IMR-90 (cell line): ENCODE data around the gene GPX6. TPM values are rescaled to one million over a fixed set of nuclear protein-coding genes. Genes with fewer than 3 reads are reported as not detected.
A peak's percentile ranks its signal among the peaks of the same experiment; 100 is the strongest.

Experiments
- ATAC-seq: fragments of 200-7000 bp; cut with Tn5 transposase; 2 replicates; pipeline ENCODE4 v1.9.1; 2020; ENCODE audit warnings: low read depth, mild to moderate bottlenecking, moderate library complexity
- BruUV-seq: library from RNA; stranded (reverse); fragments of 400-500 nt; replicated peaks from 2 replicates; lab custom pipeline; 2021; lab: Mats Ljungman, UMichigan
- CTCF ChIA-PET: fragments of 300-600 bp; formaldehyde crosslinking; extraction: SDS; loops from one replicate; lab custom pipeline; 2021; ENCODE audit warnings: antibody characterized with exemption; lab: Yijun Ruan, JAX
- POLR2A ChIA-PET: fragments of 300-600 bp; sonication (Branson Sonifier 250); formaldehyde crosslinking; loops from one replicate; lab custom pipeline; 2022; ENCODE audit warnings: antibody characterized with exemption; ENCODE audit not compliant: unreplicated experiment; lab: Charles Lee
- DNase-seq: peaks from one replicate; pipeline ENCODE4 v3.0.0; 2013
- H2AFZ ChIP-seq: replicated peaks from 2 replicates; pipeline ENCODE3; 2013; ENCODE audit warnings: low read length, mild to moderate bottlenecking; ENCODE audit not compliant: poor library complexity
- H2AK5ac ChIP-seq: 2 replicates; pipeline ENCODE4 v1.6.1; 2013; ENCODE audit warnings: low read depth, low read length, inconsistent platforms
- H2AK9ac ChIP-seq: replicated peaks from 2 replicates; pipeline ENCODE3; 2013; ENCODE audit warnings: mild to moderate bottlenecking, low read depth, low read length, moderate library complexity; ENCODE audit not compliant: poor library complexity
- H2BK120ac ChIP-seq: 2 replicates; pipeline ENCODE4 v1.6.1; 2013; ENCODE audit warnings: low read depth, low read length, inconsistent platforms
- H2BK15ac ChIP-seq: 3 replicates; pipeline ENCODE4 v1.6.1; 2013; ENCODE audit warnings: low read depth, low read length, inconsistent platforms
- H2BK20ac ChIP-seq: 2 replicates; pipeline ENCODE4 v1.6.1; 2013; ENCODE audit warnings: low read depth, mild to moderate bottlenecking, inconsistent platforms, low read length, moderate library complexity
- H2BK5ac ChIP-seq: 2 replicates; pipeline ENCODE4 v1.6.1; 2013; ENCODE audit warnings: mild to moderate bottlenecking, low read depth, low read length, inconsistent platforms; ENCODE audit not compliant: poor library complexity, severe bottlenecking
- H3K14ac ChIP-seq: replicated peaks from 2 replicates; pipeline ENCODE4 v1.6.1; 2013; ENCODE audit warnings: low read depth, low read length, inconsistent platforms
- H3K18ac ChIP-seq: 2 replicates; pipeline ENCODE4 v1.6.1; 2013; ENCODE audit warnings: low read depth, low read length, control low read depth
- H3K23ac ChIP-seq: 2 replicates; pipeline ENCODE4 v1.6.1; 2013; ENCODE audit warnings: low read depth, low read length, inconsistent platforms
- H3K27ac ChIP-seq: 2 replicates; pipeline ENCODE4 v1.5.1; 2013; ENCODE audit warnings: mild to moderate bottlenecking, control low read depth, low read length; ENCODE audit not compliant: insufficient read depth
- H3K27me3 ChIP-seq: 2 replicates; pipeline ENCODE4 v1.6.1; 2013; ENCODE audit warnings: low read length; ENCODE audit not compliant: control insufficient read depth, insufficient read depth
- H3K36me3 ChIP-seq: 2 replicates; pipeline ENCODE4 v1.6.1; 2013; ENCODE audit warnings: low read length, mixed read lengths; ENCODE audit not compliant: control insufficient read depth, insufficient read depth
- H3K4ac ChIP-seq: 2 replicates; pipeline ENCODE4 v1.6.1; 2013; ENCODE audit warnings: low read depth, low read length, inconsistent platforms
- H3K4me1 ChIP-seq: 2 replicates; pipeline ENCODE4 v1.6.1; 2013; ENCODE audit warnings: low read length, mixed read lengths; ENCODE audit not compliant: control insufficient read depth, insufficient read depth
- H3K4me2 ChIP-seq: 2 replicates; pipeline ENCODE4 v1.6.1; 2013; ENCODE audit warnings: low read depth, mild to moderate bottlenecking, control low read depth, low read length, moderate library complexity
- H3K4me3 ChIP-seq: 2 replicates; pipeline ENCODE4 v1.5.1; 2013; ENCODE audit warnings: low read depth, mild to moderate bottlenecking, control low read depth, low read length, moderate library complexity; ENCODE audit not compliant: insufficient read depth
- H3K56ac ChIP-seq: 2 replicates; pipeline ENCODE4 v1.6.1; 2013; ENCODE audit warnings: low read length, inconsistent platforms; ENCODE audit not compliant: insufficient read depth; ENCODE audit errors: extremely low read depth
- H3K79me1 ChIP-seq, 2 experiments: 2 replicates each; pipeline ENCODE4 v1.6.1; 2013; ENCODE audit warnings: low read length in 2 of 2, inconsistent platforms in 1 of 2, low read depth in 1 of 2
- H3K9ac ChIP-seq: 2 replicates; pipeline ENCODE4 v1.6.1; 2013; ENCODE audit warnings: low read depth, low read length, control low read depth
- H3K9me1 ChIP-seq: 2 replicates; pipeline ENCODE4 v1.6.1; 2013; ENCODE audit warnings: low read length, inconsistent platforms; ENCODE audit not compliant: insufficient read depth
- H3K9me3 ChIP-seq: 2 replicates; pipeline ENCODE4 v1.6.1; 2013; ENCODE audit warnings: low read length; ENCODE audit not compliant: control insufficient read depth, insufficient read depth
- H4K20me1 ChIP-seq: 2 replicates; pipeline ENCODE4 v1.6.1; 2013; ENCODE audit warnings: low read length, inconsistent platforms; ENCODE audit not compliant: insufficient read depth
- H4K5ac ChIP-seq: 2 replicates; pipeline ENCODE4 v1.6.1; 2013; ENCODE audit warnings: mild to moderate bottlenecking, low read depth, low read length, control low read depth
- H4K8ac ChIP-seq, 2 experiments: 2 replicates each; pipeline ENCODE4 v1.6.1; 2013; ENCODE audit warnings: low read depth in 2 of 2, low read length in 2 of 2, control low read depth in 1 of 2, inconsistent platforms in 1 of 2
- H4K91ac ChIP-seq: 2 replicates; pipeline ENCODE4 v1.6.1; 2013; ENCODE audit warnings: low read depth, low read length, inconsistent platforms; ENCODE audit not compliant: insufficient read depth
- BHLHE40 ChIP-seq: fragments of 150-350 bp; IDR thresholded peaks from 2 replicates; pipeline ENCODE4 v1.6.1; 2016; ENCODE audit warnings: mild to moderate bottlenecking, low read depth, low read length
- CEBPB ChIP-seq: IDR thresholded peaks from 2 replicates; pipeline ENCODE4 v1.6.1; 2012; ENCODE audit warnings: low read depth, low read length, improper control_type of control experiment
- CHD1 ChIP-seq: IDR thresholded peaks from 2 replicates; pipeline ENCODE4 v1.6.1; 2012; ENCODE audit warnings: low read depth, low read length, improper control_type of control experiment
- FOS ChIP-seq: fragments of 150-350 bp; IDR thresholded peaks from 2 replicates; pipeline ENCODE4 v1.6.1; 2016; ENCODE audit warnings: low read depth, low read length
- MAFK ChIP-seq: IDR thresholded peaks from 2 replicates; pipeline ENCODE4 v1.6.1; 2012; ENCODE audit warnings: low read depth, low read length, improper control_type of control experiment
- MAZ ChIP-seq: IDR thresholded peaks from 2 replicates; pipeline ENCODE4 v1.6.1; 2012; ENCODE audit warnings: low read depth, mild to moderate bottlenecking, low read length, improper control_type of control experiment, moderate library complexity, borderline replicate concordance
- MXI1 ChIP-seq: IDR thresholded peaks from 2 replicates; pipeline ENCODE4 v1.6.1; 2012; ENCODE audit warnings: low read depth, mild to moderate bottlenecking, low read length, moderate library complexity, borderline replicate concordance
- NFE2L2 ChIP-seq: fragments of 150-350 bp; IDR thresholded peaks from 2 replicates; pipeline ENCODE4 v1.6.1; 2016; ENCODE audit warnings: low read depth, mild to moderate bottlenecking, low read length
- POLR2A ChIP-seq: IDR thresholded peaks from 2 replicates; pipeline ENCODE4 v1.6.1; 2012; ENCODE audit warnings: mild to moderate bottlenecking, low read depth, low read length
- RAD21 ChIP-seq: IDR thresholded peaks from 2 replicates; pipeline ENCODE4 v1.6.1; 2012; ENCODE audit warnings: low read length, improper control_type of control experiment
- RCOR1 ChIP-seq: IDR thresholded peaks from 2 replicates; pipeline ENCODE4 v1.6.1; 2012; ENCODE audit warnings: mild to moderate bottlenecking, low read length, improper control_type of control experiment; ENCODE audit not compliant: insufficient replicate concordance
- RFX5 ChIP-seq: IDR thresholded peaks from 2 replicates; pipeline ENCODE4 v1.8.0; 2012; ENCODE audit warnings: low read depth, mild to moderate bottlenecking, low read length, moderate library complexity
- SMC3 ChIP-seq: fragments of 150-350 bp; IDR thresholded peaks from 2 replicates; pipeline ENCODE4 v1.6.1; 2016; ENCODE audit warnings: low read depth, mild to moderate bottlenecking, antibody characterized with exemption, low read length, moderate library complexity
- WGBS, 2 experiments: methylation state at CpG; one replicate each; pipeline versions ENCODE4 v1.1.5 to v1.1.7; 2013; ENCODE audit warnings: missing lambda C conversion rate in 2 of 2; ENCODE audit not compliant: insufficient read length in 1 of 2; ENCODE audit errors: extremely low coverage in 2 of 2; 5-methylcytosine and 5-hydroxymethylcytosine counted together
- dilution Hi-C: fragments of 300-500 bp; cut with HindIII; formaldehyde crosslinking; loops from one replicate; pipeline ENCODE4 v1.14.3; 2018; ENCODE audit warnings: low sequenced_read_pairs; ENCODE audit not compliant: unreplicated experiment
- in situ Hi-C: fragments of 300-500 bp; cut with MboI; formaldehyde crosslinking; loops from 3 replicates; pipeline ENCODE4 v1.14.3; 2019; ENCODE audit warnings: low sequenced_read_pairs, inconsistent platforms, mixed read lengths
- intact Hi-C: fragments of 100-400 bp; cut with micrococcal nuclease; formaldehyde crosslinking; loops from 2 replicates; pipeline ENCODE4 v1.10.0; 2022
- polyA plus RNA-seq, 3 experiments: library from polyadenylated mRNA; depleted of rRNA; stranded (reverse); fragments of >200 nt; gene quantifications; 2 replicates each; pipeline ENCODE4 v1.2.3, GENCODE V29; 2012; ENCODE audit warnings: low replicate concordance in 1 of 3
- total RNA-seq: library from RNA; depleted of rRNA; stranded (reverse); fragments of >200 nt; gene quantifications from 2 replicates; pipeline ENCODE4 v1.2.3, GENCODE V29; 2012
- TF ChIP-seq, protein P1 (sequence below): fragments of 150-350 bp; IDR thresholded peaks from 2 replicates; pipeline ENCODE4 v1.6.1; 2016; ENCODE audit warnings: low read depth, mild to moderate bottlenecking, low read length, moderate library complexity, borderline replicate concordance
- TF ChIP-seq, protein P2 (sequence below): conservative IDR thresholded peaks from 2 replicates; pipeline ENCODE4 v1.5.1; 2012; ENCODE audit warnings: mild to moderate bottlenecking, low read depth, low read length, improper control_type of control experiment
- TF ChIP-seq, protein P3 (sequence below): fragments of 150-350 bp; IDR thresholded peaks from 2 replicates; pipeline ENCODE4 v1.6.1; 2017; ENCODE audit warnings: mild to moderate bottlenecking, antibody characterized with exemption, low read length, low read depth

The GPX6 gene
- total and polyA plus RNA-seq, 2 of the 4 experiments (the other 2 are of a cell fraction), result not detected

DNA sequence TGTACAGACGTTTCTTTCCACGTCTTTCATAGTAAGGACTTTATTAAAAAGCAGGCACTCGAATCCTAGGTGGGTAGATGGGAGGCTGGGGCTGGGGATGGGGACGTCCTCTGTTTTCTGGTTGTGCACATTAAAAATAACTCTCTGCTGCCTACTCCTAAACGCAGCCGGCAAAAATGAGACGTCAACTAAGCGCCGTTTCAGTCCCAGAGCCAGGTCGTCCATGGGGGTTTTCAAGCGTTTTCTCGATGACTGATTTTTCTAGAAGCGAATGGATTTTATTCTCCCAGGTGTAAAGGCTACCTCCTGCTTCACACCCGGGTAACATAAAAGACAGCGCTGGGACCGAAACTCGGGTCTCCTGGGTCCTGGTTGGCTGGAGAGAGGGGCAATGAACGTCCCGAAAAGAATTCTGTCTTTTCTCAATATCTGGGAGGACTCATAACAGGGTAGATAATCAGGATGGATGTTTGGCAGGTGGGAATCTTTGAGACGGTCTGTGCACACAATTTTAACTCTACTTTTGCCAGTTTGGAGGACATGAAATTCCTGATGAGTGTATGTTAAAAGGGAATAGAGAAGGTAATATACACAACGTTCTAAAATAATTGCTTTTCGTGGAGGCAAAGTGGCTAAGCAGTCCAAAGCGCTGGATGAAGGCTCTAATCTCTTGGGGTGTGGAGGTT, 25.2 kb downstream of the GPX6 start:
- Histone ChIP-seq H3K27ac (no peak overlapping the region), H2AFZ (peak overlapping the region; percentile 92), H3K14ac (no peak overlapping the region), H3K27me3 (no peaks in the 10 kb centered on the region; the same call in 1 of the 2 replicates), H2BK120ac (no peak overlapping the region), H3K4me2 (peak overlapping the region; percentile 91), H3K56ac (0 out of 2 replicates have a peak overlapping the region, but pooled peaks have one; percentile 17), H4K8ac (peak overlapping the region; percentile 33 to 37; a peak in 2 of 4 replicates), H3K4me1 (no peaks in the 10 kb centered on the region), H4K91ac (no peak overlapping the region), H3K23ac (no peak overlapping the region), H3K4ac (no peak overlapping the region), H2BK15ac (no peak overlapping the region), H3K18ac (no peak overlapping the region), H2BK20ac (no peak overlapping the region), H3K9me3 (no peaks in the 10 kb centered on the region), H2BK5ac (no peak overlapping the region), H2AK9ac (no peak overlapping the region), H3K36me3 (no peaks in the 10 kb centered on the region), H4K20me1 (no peaks in the 10 kb centered on the region), H3K4me3 (peak overlapping the region; percentile 58), H4K5ac (peak overlapping the region; percentile 45; the same call in 1 of the 2 replicates), H2AK5ac (no peak overlapping the region), H3K79me1 (no peaks in the 10 kb centered on the region), H3K9ac (peak overlapping the region; percentile 50), H3K9me1 (no peaks in the 10 kb centered on the region)
- dilution Hi-C loops (no loop called here), in situ Hi-C loops (no loop called here), intact Hi-C loops (no loop called here)
- TF ChIP-seq RFX5 (no peak), MAFK (no peak), CEBPB (no peak), RAD21 (no peak), NFE2L2 (no peak), MAZ (no peak), FOS (no peak), POLR2A (no peak), MXI1 (no peak), BHLHE40 (no peak), CHD1 (no peak), SMC3 (no peak), RCOR1 (no peak)
- TF ChIP-seq, protein P1, sequence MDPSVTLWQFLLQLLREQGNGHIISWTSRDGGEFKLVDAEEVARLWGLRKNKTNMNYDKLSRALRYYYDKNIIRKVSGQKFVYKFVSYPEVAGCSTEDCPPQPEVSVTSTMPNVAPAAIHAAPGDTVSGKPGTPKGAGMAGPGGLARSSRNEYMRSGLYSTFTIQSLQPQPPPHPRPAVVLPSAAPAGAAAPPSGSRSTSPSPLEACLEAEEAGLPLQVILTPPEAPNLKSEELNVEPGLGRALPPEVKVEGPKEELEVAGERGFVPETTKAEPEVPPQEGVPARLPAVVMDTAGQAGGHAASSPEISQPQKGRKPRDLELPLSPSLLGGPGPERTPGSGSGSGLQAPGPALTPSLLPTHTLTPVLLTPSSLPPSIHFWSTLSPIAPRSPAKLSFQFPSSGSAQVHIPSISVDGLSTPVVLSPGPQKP, result no peak
- TF ChIP-seq, protein P2, sequence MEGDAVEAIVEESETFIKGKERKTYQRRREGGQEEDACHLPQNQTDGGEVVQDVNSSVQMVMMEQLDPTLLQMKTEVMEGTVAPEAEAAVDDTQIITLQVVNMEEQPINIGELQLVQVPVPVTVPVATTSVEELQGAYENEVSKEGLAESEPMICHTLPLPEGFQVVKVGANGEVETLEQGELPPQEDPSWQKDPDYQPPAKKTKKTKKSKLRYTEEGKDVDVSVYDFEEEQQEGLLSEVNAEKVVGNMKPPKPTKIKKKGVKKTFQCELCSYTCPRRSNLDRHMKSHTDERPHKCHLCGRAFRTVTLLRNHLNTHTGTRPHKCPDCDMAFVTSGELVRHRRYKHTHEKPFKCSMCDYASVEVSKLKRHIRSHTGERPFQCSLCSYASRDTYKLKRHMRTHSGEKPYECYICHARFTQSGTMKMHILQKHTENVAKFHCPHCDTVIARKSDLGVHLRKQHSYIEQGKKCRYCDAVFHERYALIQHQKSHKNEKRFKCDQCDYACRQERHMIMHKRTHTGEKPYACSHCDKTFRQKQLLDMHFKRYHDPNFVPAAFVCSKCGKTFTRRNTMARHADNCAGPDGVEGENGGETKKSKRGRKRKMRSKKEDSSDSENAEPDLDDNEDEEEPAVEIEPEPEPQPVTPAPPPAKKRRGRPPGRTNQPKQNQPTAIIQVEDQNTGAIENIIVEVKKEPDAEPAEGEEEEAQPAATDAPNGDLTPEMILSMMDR, result no peak
- TF ChIP-seq, protein P3, sequence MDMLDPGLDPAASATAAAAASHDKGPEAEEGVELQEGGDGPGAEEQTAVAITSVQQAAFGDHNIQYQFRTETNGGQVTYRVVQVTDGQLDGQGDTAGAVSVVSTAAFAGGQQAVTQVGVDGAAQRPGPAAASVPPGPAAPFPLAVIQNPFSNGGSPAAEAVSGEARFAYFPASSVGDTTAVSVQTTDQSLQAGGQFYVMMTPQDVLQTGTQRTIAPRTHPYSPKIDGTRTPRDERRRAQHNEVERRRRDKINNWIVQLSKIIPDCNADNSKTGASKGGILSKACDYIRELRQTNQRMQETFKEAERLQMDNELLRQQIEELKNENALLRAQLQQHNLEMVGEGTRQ, result no peak
- no TSS peak for BruUV-seq
- DNase-seq (peak; percentile 18), ATAC-seq (peak; percentile 38)
- WGBS, 2 experiments, result no CpG with 5 or more reads among the region's 23 CpGs
- POLR2A ChIA-PET, result no interaction called here
- CTCF ChIA-PET, result no interaction called here
